SU-DHL-6 (cell line): ENCODE measurements around the gene LCE3B.

Experiments used
- H2AFZ ChIP-seq: fragments of 200-600 bp; sonication (generic); 2 replicates; pipeline ENCODE4 v1.6.1; 2014; ENCODE audit warnings: low read depth, mild to moderate bottlenecking, moderate library complexity, mixed read lengths, antibody characterized with exemption, low read length; ENCODE audit not compliant: severe bottlenecking
- H3F3A ChIP-seq: fragments of 200-600 bp; shearing (Covaris generic); 2 replicates; pipeline ENCODE4 v1.6.0; 2016; ENCODE audit warnings: antibody characterized with exemption, mild to moderate bottlenecking; ENCODE audit not compliant: insufficient read depth
- H3K27ac ChIP-seq: fragments of 200-600 bp; sonication (generic); 2 replicates; pipeline ENCODE4 v1.5.1; 2016; ENCODE audit warnings: low read depth, mild to moderate bottlenecking, low read length, moderate library complexity, mixed read lengths
- H3K27me3 ChIP-seq: fragments of 200-600 bp; sonication (generic), shearing (Covaris generic); 2 replicates; pipeline ENCODE4 v1.6.0; 2014; ENCODE audit warnings: mild to moderate bottlenecking, low read length
- H3K36me3 ChIP-seq: fragments of 200-600 bp; sonication (generic); 2 replicates; pipeline ENCODE4 v1.6.1; 2014; ENCODE audit warnings: mild to moderate bottlenecking, low read length, mixed read lengths
- H3K4me2 ChIP-seq: fragments of 300-600, 200-600 bp; shearing (Covaris generic), sonication (generic); 2 replicates; pipeline ENCODE4 v1.6.0; 2014; ENCODE audit warnings: low read length, low read depth, mild to moderate bottlenecking; ENCODE audit not compliant: poor library complexity, severe bottlenecking
- H3K4me3 ChIP-seq: fragments of 200-600 bp; sonication (generic); 2 replicates; pipeline ENCODE4 v1.5.1; 2014; ENCODE audit warnings: antibody characterized with exemption, low read length, mild to moderate bottlenecking, mixed read lengths; ENCODE audit not compliant: insufficient read depth, poor library complexity, severe bottlenecking
- H3K79me2 ChIP-seq: fragments of 200-600 bp; sonication (generic); 2 replicates; pipeline ENCODE4 v1.6.1; 2014; ENCODE audit warnings: mild to moderate bottlenecking, low read length, moderate library complexity; ENCODE audit not compliant: insufficient read depth
- H3K9ac ChIP-seq: fragments of 200-600 bp; sonication (generic); 2 replicates; pipeline ENCODE4 v1.7.0; 2014; ENCODE audit warnings: mild to moderate bottlenecking, low read length
- H3K9me2 ChIP-seq: fragments of 200-600 bp; sonication (generic); replicated peaks from 2 replicates; pipeline ENCODE4 v1.6.1; 2014; ENCODE audit warnings: low read length; ENCODE audit not compliant: insufficient read depth
- H3K9me3 ChIP-seq: fragments of 200-600 bp; sonication (generic); 2 replicates; pipeline ENCODE4 v1.6.1; 2014; ENCODE audit warnings: low read length, mixed read lengths; ENCODE audit not compliant: insufficient read depth
- H4K20me1 ChIP-seq: fragments of 200-600 bp; sonication (generic); 2 replicates; pipeline ENCODE4 v1.6.1; 2014; ENCODE audit warnings: low read depth, mild to moderate bottlenecking, antibody characterized with exemption, low read length, moderate library complexity, mixed read lengths
- EZH2phosphoT487 ChIP-seq: fragments of 200-600 bp; sonication (generic), shearing (Covaris generic); conservative IDR thresholded peaks from 2 replicates; pipeline ENCODE4 v1.6.1; 2018; ENCODE audit warnings: mild to moderate bottlenecking, antibody characterized with exemption, low read length, moderate library complexity, mixed read lengths
- TF ChIP-seq, protein P1 (sequence below): fragments of 200-600 bp; sonication (generic); IDR thresholded peaks from one replicate; pipeline ENCODE4 v1.5.1; 2017; ENCODE audit warnings: antibody characterized with exemption, mild to moderate bottlenecking, low read length, moderate library complexity; ENCODE audit not compliant: insufficient read depth, poor library complexity, severe bottlenecking

The LCE3B gene

DNA sequence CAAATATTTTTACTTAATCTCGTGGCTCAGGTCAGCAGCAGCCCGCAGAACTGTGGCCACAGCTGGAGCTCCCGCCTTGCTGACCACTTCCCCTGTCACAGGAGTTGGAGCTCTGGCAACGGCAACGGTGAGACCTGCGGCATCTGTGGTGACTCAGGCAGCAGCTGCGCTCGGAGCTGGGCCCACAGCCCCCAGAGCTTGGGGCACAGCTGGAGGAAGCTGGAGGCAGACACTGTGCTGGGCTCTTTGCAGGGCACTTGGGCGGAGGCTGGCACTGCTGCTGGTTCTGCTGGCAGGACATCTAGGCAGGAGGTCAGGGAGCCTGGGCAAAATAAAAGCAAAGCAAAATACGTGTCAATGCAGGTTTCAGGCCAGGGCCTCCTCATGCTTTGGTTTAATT lies 9.2 kb downstream of the LCE3B start, which contains the start of gene LCE3A:
Gene LCE3A, minus strand, starts transcription at position 301 of the 400 bp plus-strand sequence. Its CDS starts 0 bp downstream, at position 301.
- Histone ChIP-seq H3K4me3 (no peak within 1 kb of the TSS), H3K9me2 (no peaks in the 10 kb centered on the region), H3K4me2 (no peak within 1 kb of the TSS), H3K27ac (no peak within 1 kb of the TSS), H3K9ac (no peak within 1 kb of the TSS), H3K27me3 (no peaks in the 10 kb centered on the region), H3K9me3 (peaks cover 18% of the 10 kb centered on the region; the same call in 1 of the 2 replicates), H3F3A (no peaks in the 10 kb centered on the region), H3K36me3 (no peaks in the 10 kb centered on the region), H3K79me2 (no peaks in the 10 kb centered on the region), H2AFZ (no peak within 1 kb of the TSS), H4K20me1 (no peaks in the 10 kb centered on the region)
- no peak for TF ChIP-seq EZH2phosphoT487
- TF ChIP-seq, protein P1, sequence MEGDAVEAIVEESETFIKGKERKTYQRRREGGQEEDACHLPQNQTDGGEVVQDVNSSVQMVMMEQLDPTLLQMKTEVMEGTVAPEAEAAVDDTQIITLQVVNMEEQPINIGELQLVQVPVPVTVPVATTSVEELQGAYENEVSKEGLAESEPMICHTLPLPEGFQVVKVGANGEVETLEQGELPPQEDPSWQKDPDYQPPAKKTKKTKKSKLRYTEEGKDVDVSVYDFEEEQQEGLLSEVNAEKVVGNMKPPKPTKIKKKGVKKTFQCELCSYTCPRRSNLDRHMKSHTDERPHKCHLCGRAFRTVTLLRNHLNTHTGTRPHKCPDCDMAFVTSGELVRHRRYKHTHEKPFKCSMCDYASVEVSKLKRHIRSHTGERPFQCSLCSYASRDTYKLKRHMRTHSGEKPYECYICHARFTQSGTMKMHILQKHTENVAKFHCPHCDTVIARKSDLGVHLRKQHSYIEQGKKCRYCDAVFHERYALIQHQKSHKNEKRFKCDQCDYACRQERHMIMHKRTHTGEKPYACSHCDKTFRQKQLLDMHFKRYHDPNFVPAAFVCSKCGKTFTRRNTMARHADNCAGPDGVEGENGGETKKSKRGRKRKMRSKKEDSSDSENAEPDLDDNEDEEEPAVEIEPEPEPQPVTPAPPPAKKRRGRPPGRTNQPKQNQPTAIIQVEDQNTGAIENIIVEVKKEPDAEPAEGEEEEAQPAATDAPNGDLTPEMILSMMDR: no peak

DNA sequence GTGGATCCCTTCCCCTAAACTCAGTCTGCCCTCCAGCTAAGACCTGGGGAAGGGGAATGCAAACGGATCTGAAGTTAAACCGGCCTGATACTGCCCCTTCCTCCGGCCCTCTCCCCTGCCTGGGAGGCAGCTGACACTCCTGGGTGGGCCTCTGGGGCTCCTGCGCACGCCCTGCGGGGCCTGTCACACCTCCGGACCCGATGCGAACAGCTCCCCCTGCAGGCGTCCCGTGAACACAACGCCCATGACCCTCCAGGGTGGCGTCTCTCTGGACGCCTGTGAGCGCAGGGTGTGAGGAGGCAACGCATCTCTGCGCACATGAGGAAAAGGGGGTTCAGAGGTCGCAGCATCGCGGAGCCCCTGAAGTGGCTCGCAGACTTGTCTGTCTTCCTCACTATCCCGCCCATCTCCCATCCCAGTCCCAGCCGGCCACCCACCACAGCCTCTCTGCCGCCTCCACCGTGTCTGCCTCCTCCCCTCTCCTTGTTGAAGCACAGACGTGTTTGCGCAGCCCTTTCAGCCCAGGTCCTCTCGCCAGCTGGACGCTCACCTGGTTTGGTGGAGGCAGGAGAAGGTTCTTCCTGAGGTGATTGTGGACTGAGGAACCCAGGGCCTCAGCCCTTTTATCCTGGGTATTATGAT lies 9.7 kb downstream of the LCE3B start:
- Histone ChIP-seq H3K9me3 (peaks cover 14% of the 10 kb centered on the region; the same call in 1 of the 2 replicates), H3K27me3 (no peaks in the 10 kb centered on the region), H3K9me2 (no peaks in the 10 kb centered on the region), H3K9ac (no peak overlapping the region), H3F3A (no peaks in the 10 kb centered on the region), H3K79me2 (no peaks in the 10 kb centered on the region), H3K27ac (no peak overlapping the region), H2AFZ (no peak overlapping the region), H3K4me3 (no peak overlapping the region), H3K4me2 (no peak overlapping the region), H4K20me1 (no peaks in the 10 kb centered on the region), H3K36me3 (no peaks in the 10 kb centered on the region)
- TF ChIP-seq, protein P1: peak; percentile 12
- no peak for TF ChIP-seq EZH2phosphoT487

DNA sequence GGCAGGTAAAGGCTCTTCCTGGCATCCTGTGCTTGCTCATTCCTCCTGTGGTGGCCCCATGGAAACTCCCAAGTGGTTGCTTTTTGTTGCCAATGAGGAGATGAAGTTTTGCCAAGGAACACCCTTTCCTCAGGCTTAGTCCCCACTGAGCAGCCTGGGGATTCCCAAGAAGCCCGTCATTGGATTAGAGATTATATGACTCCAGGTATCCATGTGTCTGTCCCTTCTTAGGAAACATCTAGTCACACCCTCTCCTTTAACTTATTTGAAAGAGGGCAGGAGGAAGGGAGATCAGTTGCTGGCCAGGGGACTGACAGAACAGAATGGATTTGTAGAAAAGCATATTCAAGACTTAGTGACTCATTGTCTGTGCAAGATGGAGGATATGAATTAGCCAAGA lies 13.1 kb downstream of the LCE3B start:
- Histone ChIP-seq H3K9me2 (no peaks in the 10 kb centered on the region), H3K9ac (no peak overlapping the region), H3K4me2 (no peak overlapping the region), H2AFZ (no peak overlapping the region), H3K4me3 (no peak overlapping the region), H4K20me1 (no peaks in the 10 kb centered on the region), H3K9me3 (no peaks in the 10 kb centered on the region), H3K36me3 (no peaks in the 10 kb centered on the region), H3K27me3 (no peaks in the 10 kb centered on the region), H3F3A (no peaks in the 10 kb centered on the region), H3K27ac (no peak overlapping the region), H3K79me2 (no peaks in the 10 kb centered on the region)
- no peak for TF ChIP-seq EZH2phosphoT487
- TF ChIP-seq, protein P1: no peak
